ENCODE measurements around the gene C17orf58. TPM values are rescaled to one million over a fixed set of nuclear protein-coding genes. Genes with fewer than 3 reads are reported as not detected.

C17orf58 gene
- total and polyA plus RNA-seq, 4 donors, result 7.0 to 11.6 (median 11.1) TPM

DNA sequence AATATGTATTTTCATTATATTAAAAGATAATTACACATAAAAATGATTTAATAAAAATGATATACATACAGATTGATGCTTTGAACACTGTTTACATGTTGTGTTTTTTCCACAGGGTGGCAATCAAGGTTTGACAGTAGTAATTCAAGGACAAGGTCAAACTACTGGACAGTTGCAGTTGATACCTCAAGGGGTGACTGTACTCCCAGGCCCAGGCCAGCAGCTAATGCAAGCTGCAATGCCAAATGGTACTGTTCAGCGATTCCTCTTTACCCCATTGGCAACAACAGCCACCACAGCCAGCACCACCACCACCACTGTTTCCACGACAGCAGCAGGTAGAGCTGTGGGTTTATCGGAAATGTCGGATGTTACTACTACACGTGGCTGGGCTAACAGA lies 52.2 kb downstream of the C17orf58 start:
- Histone ChIP-seq H3K4me1 (ENCODE audit: control insufficient read depth in 5 of 5, insufficient read depth in 5 of 5, low read length in 5 of 5) (no peaks in the 10 kb centered on the region), H3K27ac (ENCODE audit: low read depth in 1 of 2, low read length in 1 of 2) (no peak overlapping the region), H3K9ac (ENCODE audit: insufficient read depth in 1 of 2, low read length in 2 of 2) (no peak overlapping the region), H3K4me3 (no peak overlapping the region), H3K27me3 (ENCODE audit: control insufficient read depth in 3 of 3, insufficient read depth in 3 of 3, low read length in 2 of 3) (no peaks in the 10 kb centered on the region), H3K9me3 (ENCODE audit: control insufficient read depth in 4 of 4, insufficient read depth in 3 of 4, low read length in 3 of 4) (peaks cover 0 to 1% (median 0%) of the 10 kb centered on the region in 4 donors), H3K36me3 (ENCODE audit: control insufficient read depth in 4 of 4, insufficient read depth in 4 of 4, low read length in 4 of 4) (peaks cover 37 to 71% (median 58%) of the 10 kb centered on the region in 4 donors)
- TF ChIP-seq, protein P1, sequence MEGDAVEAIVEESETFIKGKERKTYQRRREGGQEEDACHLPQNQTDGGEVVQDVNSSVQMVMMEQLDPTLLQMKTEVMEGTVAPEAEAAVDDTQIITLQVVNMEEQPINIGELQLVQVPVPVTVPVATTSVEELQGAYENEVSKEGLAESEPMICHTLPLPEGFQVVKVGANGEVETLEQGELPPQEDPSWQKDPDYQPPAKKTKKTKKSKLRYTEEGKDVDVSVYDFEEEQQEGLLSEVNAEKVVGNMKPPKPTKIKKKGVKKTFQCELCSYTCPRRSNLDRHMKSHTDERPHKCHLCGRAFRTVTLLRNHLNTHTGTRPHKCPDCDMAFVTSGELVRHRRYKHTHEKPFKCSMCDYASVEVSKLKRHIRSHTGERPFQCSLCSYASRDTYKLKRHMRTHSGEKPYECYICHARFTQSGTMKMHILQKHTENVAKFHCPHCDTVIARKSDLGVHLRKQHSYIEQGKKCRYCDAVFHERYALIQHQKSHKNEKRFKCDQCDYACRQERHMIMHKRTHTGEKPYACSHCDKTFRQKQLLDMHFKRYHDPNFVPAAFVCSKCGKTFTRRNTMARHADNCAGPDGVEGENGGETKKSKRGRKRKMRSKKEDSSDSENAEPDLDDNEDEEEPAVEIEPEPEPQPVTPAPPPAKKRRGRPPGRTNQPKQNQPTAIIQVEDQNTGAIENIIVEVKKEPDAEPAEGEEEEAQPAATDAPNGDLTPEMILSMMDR (IDR thresholded peaks at IDR 0.05; ENCODE audit: control extremely low read depth, extremely low read depth), result no peak
- 96 to 97% methylated on average over 5 of the region's 5 CpGs for WGBS, 2 donors
- DNase-seq (no peak), ATAC-seq (ENCODE audit: insufficient read depth, low FRiP score) (no peak)

DNA sequence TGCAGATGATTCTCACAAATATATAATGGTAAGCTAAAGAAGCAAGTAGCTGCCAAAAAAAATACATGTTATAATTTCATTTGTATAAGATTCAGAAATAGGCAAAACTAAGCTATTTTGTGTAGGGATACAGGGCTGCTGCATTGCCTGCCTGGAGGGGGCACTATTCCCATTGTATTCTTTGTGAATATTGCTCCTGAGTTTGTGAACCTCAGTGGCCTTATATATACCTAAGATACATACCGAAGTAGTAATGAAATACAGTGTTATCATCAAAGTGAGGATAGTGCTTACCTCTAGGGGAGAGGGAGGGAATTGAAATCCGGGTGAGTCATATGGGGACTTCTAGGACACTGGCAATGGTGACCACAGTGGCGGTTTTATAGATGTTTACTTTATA lies 53.5 kb downstream of the C17orf58 start:
- no peaks in the 10 kb centered on the region for H3K27me3 ChIP-seq (ENCODE audit: control insufficient read depth in 3 of 3, insufficient read depth in 3 of 3, low read length in 2 of 3)
- 89 to 96% methylated on average over 3 of the region's 3 CpGs for WGBS, 2 donors
- DNase-seq (peak in 1 of 3 donors; percentile 5), ATAC-seq (ENCODE audit: insufficient read depth, low FRiP score) (no peak)
- no peaks in the 10 kb centered on the region for H3K4me1 ChIP-seq (ENCODE audit: control insufficient read depth in 5 of 5, insufficient read depth in 5 of 5, low read length in 5 of 5)
- no peak overlapping the region for H3K9ac ChIP-seq (ENCODE audit: insufficient read depth in 1 of 2, low read length in 2 of 2)
- no peak overlapping the region for H3K4me3 ChIP-seq
- H3K9me3 ChIP-seq (ENCODE audit: control insufficient read depth in 4 of 4, insufficient read depth in 3 of 4, low read length in 3 of 4), result no peaks in the 10 kb centered on the region
- H3K27ac ChIP-seq (ENCODE audit: low read depth in 1 of 2, low read length in 1 of 2), result no peak overlapping the region
- TF ChIP-seq, protein P1 (IDR thresholded peaks at IDR 0.05; ENCODE audit: control extremely low read depth, extremely low read depth), result no peak
- H3K36me3 ChIP-seq (ENCODE audit: control insufficient read depth in 4 of 4, insufficient read depth in 4 of 4, low read length in 4 of 4), result peaks cover 30 to 60% (median 51%) of the 10 kb centered on the region in 4 donors

Small RNA genes lying within 50 kb of the gene (small RNA-seq; reads per million reads assigned to genes)
- gene RN7SL622P (ENCODE audit: low replicate concordance), result not detected

Other genes starting within 250 kb of the C17orf58 start
- 100 to 1,000 TPM in 1 of 2 donors, 10 to 100 TPM in 1; 78.6 to 179 TPM for gene BPTF, start 171.0 kb downstream of the C17orf58 start, total RNA-seq
- gene BPTF, start 171.0 kb downstream of the C17orf58 start, polyA plus RNA-seq, result 10 to 100 TPM; 12.2 to 16.2 TPM
- 10 to 100 TPM; 17.5 to 20.2 TPM for gene KPNA2, start 39.3 kb upstream of the C17orf58 start, total RNA-seq
- 10 to 100 TPM; 16.1 to 24.4 TPM for gene KPNA2, start 39.3 kb upstream of the C17orf58 start, polyA plus RNA-seq

All from lung (tissue), 13 donors.